ENCODE measurements around the gene ACOT7.

ACOT7 gene

DNA sequence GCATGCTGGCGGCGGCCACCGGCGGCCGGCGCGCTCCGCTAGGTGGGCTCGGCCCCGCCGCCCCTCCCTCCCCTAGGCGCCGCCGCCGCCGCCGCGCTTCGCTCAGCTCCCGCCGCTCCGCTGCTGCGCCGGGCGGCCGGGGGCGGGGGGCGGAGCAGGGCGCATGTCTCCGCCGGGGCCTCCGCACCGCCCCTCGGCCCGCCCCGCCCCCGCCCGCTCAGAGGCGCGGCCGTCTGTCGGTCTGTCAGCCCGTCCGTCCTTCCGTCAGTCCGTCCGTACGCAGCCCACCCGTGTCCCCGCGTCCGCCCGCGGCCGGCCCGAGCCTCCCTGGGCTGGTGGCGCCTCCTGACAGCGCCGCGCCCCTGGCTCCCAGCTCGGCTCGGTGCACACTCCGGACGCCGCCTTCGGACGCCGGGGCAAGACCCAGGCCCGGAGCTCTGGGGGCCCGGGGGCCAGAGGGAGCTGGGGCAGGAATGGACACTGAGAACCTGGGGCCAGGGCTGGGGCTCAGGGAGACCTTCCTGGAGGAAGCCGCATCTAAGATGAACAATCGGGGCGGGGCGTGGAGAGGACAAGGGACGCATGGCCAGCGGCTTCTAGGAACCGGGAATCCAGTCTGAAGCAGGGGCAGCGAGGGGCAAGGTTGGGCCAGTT, 132.5 kb downstream of the ACOT7 start, which contains the start of gene GPR153:
GPR153 (minus strand) TSS at position 138 of the 654 bp plus-strand sequence. CDS start 6,193 bp downstream, outside the sequence.
- TF ChIP-seq, protein P1, sequence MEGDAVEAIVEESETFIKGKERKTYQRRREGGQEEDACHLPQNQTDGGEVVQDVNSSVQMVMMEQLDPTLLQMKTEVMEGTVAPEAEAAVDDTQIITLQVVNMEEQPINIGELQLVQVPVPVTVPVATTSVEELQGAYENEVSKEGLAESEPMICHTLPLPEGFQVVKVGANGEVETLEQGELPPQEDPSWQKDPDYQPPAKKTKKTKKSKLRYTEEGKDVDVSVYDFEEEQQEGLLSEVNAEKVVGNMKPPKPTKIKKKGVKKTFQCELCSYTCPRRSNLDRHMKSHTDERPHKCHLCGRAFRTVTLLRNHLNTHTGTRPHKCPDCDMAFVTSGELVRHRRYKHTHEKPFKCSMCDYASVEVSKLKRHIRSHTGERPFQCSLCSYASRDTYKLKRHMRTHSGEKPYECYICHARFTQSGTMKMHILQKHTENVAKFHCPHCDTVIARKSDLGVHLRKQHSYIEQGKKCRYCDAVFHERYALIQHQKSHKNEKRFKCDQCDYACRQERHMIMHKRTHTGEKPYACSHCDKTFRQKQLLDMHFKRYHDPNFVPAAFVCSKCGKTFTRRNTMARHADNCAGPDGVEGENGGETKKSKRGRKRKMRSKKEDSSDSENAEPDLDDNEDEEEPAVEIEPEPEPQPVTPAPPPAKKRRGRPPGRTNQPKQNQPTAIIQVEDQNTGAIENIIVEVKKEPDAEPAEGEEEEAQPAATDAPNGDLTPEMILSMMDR (IDR thresholded peaks at IDR 0.05; ENCODE audit: low read depth, low read length), result no peak
- DNase-seq (ENCODE audit: extremely low read depth, low read depth), result no peak

- TF ChIP-seq, protein P1 (IDR thresholded peaks at IDR 0.05; ENCODE audit: low read depth, low read length), result no peak; the same call in 1 of the 2 replicates
- no peak for DNase-seq (ENCODE audit: extremely low read depth, low read depth)
These were observed 133.1 kb downstream of the ACOT7 start for GRCh38 chr1:6260433-6260934.

- DNase-seq (ENCODE audit: extremely low read depth, low read depth), result no peak
These were observed 133.8 kb downstream of the ACOT7 start for GRCh38 chr1:6259491-6260362.

DNA sequence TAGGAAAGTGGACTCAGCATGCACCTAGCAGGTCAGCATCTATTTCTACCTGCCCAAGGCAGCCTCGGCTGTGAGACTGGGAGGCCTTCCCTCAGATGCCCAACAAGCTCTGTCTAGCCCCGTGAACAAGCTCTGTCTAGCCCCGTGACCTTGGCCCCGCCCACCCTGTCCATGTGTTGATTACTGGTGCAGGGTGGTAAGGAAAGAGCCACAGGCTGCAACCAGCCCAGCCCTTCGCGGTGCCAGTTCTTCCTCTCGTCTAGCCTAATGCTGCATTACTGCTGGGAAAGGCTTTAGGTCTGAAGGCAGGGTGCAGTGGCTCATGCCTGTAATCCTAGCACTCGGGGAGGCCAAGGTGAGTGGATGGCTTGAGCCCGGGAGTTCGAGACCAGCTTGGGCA, 134.9 kb downstream of the ACOT7 start:
- no peak for DNase-seq (ENCODE audit: extremely low read depth, low read depth)
- TF ChIP-seq, protein P1 (IDR thresholded peaks at IDR 0.05; ENCODE audit: low read depth, low read length), result no peak

More at GRCh38 chr1:6259491-6260362, 133.8 kb downstream of the ACOT7 start:
- TF ChIP-seq, protein P1 (IDR thresholded peaks at IDR 0.05; ENCODE audit: low read depth, low read length), result no peak

DNA sequence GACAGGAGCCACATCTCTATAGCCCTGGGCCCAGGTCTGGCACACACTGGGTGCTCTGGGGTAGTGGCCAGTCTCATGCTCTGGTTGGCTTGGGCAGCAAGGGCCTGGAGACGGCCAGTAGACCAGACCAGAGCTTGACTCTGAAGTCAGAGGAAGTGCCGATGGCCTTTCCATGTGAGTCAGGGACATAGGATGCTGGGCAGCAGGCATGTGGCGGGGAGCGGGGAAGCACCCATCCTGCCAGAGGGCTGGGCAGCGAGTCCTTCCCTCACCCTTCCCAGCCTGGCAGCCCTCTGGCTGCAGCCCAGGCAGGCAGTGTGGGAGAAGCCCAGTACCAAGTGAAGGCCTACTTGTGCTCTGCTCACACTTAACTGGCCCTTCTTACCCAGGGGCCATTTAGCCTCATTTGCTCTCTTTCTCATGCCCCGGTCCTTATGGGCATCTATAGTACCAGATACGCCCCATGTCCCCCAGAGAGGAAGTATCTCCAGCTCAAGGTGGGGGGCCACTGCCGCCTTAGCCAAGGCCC, 136.0 kb downstream of the ACOT7 start:
- DNase-seq (ENCODE audit: extremely low read depth, low read depth), result no peak
- TF ChIP-seq, protein P1 (IDR thresholded peaks at IDR 0.05; ENCODE audit: low read depth, low read length), result no peak

DNA sequence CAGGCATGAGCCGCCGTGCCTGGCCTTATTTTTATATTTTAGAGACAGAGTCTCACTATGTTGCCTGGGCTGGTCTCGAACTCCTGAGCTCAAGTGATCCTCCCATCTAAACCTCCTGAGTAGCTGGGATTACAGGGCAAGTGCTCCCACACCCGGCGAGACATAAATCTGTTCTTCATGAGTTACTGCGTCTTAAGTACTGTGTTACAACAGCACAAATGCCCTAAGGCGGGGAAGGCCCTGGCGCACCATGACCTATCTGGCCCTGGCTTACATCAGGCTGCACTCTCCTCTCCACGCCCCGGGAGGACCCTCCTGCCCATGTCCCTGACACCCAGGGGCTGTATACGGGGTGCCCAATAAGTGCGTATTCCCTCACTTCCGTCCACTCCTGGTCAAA, 136.9 kb downstream of the ACOT7 start:
- DNase-seq (ENCODE audit: extremely low read depth, low read depth), result no peak
- TF ChIP-seq, protein P1 (IDR thresholded peaks at IDR 0.05; ENCODE audit: low read depth, low read length), result no peak
